GM18870 (cell line): ENCODE results near the gene ZNF197.
"Not testable (repeated sequence)": the region's sequence is repeated elsewhere in the genome, so short reads cannot be mapped to it uniquely, and the experiment has no call there.

ENCODE experiments used
- ATAC-seq: cut with Tn5 transposase; IDR thresholded peaks from one replicate; pipeline ENCODE4 v1.9.1; 2021; ENCODE audit warnings: moderate library complexity; ENCODE audit not compliant: unreplicated experiment

The ZNF197 gene

GRCh38 chr3:44659434-44659833 is 34.6 kb downstream of the ZNF197 start:
- ATAC-seq, result no peak

DNA sequence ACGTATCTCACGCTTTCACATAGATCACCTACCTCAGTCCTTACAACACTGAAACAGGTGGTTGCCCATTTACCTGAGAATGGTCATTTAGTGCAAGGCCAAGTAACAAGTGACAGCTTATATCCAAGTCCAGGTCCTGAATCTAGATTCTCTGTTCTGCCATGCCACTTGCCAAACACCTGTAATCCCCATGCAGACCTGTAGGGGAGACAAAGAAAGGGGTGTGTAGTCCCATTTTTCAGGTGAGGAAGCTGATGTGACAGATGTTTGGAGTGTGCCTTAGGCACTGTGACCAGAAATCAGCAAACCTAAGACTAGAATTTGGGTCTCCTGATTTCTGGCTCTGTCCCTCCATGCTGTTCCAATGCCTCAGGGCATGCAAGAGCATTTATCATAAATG is 36.4 kb downstream of the ZNF197 start:
- no peak for ATAC-seq

- no peak for ATAC-seq
Observed at GRCh38 chr3:44665173-44665572, 40.3 kb downstream of the ZNF197 start.

GRCh38 chr3:44666346-44666745 is 41.5 kb downstream of the ZNF197 start:
- ATAC-seq, result no peak

DNA sequence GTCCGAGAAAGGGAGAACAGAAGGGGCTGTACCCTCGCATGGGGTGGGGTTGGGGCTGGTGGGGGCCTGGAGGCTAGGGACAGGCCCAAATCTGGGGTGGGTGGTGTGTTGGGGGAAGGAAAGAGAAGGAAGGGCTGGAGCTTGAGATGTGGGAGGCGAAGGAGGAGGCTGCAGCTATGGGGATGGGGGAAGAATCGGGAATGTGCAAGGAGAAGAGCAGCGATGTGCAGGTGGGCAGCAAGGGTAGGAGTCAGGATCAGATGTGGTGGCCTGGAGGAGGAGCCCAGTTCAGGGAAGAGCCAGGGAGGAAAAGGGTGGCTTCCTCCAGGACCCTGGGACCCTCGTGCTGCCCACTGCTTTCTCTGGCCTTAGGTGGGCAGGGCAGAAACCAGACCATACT is 44.9 kb downstream of the ZNF197 start:
- ATAC-seq, result no peak

- not testable (repeated sequence) for ATAC-seq
Observed at GRCh38 chr3:44673466-44673865, 48.6 kb downstream of the ZNF197 start.

- ATAC-seq, result no peak
Observed at GRCh38 chr3:44674211-44674610, 49.4 kb downstream of the ZNF197 start.

DNA sequence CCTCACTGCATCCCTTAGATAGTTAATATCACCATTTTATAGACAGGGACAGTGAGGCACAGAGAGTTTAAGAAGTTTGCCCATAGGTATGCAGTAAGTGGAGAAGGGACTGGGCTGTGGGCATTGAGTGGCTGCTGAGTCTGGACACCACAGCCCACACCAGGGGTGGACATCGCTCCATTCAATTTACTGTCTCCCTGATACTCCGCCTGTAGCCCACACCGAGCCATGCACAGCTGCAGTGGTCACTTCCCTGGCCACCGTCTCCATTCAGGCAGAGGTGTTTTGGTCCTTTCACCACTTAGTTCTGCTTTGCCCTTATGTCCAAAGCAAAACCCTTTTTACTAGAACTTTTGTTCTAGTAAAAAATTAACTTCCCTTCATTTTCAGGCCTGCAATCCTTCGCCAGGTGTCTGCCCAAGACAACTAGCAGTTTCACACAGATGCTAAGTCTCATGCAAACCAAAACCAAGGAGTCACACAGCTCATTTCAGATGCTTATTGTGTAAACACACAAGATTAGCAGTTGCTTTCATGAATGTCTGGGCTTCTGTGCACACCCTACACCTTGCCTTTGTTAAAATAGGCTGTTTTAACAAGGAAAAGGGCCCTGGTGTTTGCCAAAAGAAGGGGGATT is 53.8 kb downstream of the ZNF197 start:
- ATAC-seq, result no peak

- no peak for ATAC-seq
Observed at GRCh38 chr3:44680921-44681455, 56.2 kb downstream of the ZNF197 start.

GRCh38 chr3:44682182-44682896 is 57.5 kb downstream of the ZNF197 start:
- no peak for ATAC-seq

- ATAC-seq, result no peak
Observed at GRCh38 chr3:44685128-44685800, 60.4 kb downstream of the ZNF197 start.

DNA sequence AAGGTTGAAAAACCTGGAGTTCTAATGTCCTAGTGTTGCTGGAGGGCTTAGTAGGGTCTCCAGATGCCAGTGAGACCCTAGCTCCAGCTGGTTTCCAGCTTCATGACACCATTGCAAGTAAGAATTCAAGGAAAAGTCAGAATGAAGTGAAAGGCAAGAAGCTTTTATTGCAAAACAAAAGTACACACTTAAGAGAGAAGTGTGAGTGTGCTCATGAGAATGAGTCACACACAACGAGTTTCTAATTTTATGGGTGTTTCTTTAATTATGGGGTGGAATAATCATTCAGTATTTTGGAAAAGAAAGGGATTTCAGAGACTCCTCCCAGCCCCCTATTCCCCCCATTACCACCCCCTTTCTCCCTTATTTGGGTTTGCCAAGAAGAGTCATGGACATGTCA is 63.1 kb downstream of the ZNF197 start:
- no peak for ATAC-seq
